Measurements from ENCODE around the gene NPDC1.

The NPDC1 gene

DNA sequence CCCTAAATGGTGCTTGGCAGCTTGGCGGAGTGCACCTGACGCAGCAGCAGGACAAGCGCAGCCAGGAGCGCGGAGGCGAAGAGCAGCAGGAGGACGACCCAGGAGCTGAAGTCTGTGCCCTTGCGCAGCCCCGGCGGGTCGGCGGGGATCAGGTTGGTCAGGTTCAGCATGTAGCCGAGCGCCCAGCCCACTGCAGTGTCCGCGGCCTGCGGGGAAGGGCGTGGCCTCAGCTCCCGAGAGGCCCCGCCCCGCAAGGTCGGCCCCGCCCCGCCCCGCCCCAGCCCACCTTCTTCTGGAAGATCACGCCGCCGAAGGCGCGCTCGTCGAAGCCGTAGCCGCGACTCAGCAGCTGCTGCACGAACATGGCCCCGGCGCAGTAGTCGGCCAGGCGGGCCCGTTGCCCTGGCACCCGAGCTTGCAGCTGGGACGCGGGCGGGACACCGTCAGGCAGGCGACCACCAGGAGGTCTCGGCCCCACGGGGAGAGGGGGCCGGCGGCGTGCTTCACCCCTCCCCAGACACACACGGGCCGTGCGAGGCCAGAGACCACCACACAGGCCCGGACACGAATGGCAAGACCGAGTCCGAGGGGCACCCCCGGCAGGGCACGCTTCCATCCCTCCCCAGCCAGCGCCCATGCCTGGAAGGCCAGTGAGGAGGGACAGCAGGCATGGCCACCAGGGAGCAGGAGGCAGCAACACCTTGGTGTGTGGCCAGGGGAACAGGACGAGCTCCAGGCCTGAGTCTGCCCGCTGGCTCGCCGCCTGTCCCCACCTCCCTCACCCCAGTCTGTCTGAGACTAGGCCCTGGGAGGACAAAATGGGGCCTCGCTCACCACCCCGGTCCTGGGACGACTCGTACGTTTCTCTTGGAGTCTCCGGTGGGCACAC lies 2.9 kb upstream of the NPDC1 start:
- H3K4me1 ChIP-seq (ENCODE audit: insufficient read depth, low read length) = peaks cover 15% of the 10 kb centered on the region
- no peaks in the 10 kb centered on the region for H3K9me3 ChIP-seq (ENCODE audit: low read length)
- no peaks in the 10 kb centered on the region for H3K36me3 ChIP-seq (ENCODE audit: insufficient read depth, low read length)
- H2AFZ ChIP-seq (ENCODE audit: low read depth, low read length) = no peak overlapping the region
- H3K27me3 ChIP-seq (ENCODE audit: insufficient read depth, low read length) = peaks cover 62% of the 10 kb centered on the region
- H3K4me3 ChIP-seq (ENCODE audit: low read length) = no peak overlapping the region

DNA sequence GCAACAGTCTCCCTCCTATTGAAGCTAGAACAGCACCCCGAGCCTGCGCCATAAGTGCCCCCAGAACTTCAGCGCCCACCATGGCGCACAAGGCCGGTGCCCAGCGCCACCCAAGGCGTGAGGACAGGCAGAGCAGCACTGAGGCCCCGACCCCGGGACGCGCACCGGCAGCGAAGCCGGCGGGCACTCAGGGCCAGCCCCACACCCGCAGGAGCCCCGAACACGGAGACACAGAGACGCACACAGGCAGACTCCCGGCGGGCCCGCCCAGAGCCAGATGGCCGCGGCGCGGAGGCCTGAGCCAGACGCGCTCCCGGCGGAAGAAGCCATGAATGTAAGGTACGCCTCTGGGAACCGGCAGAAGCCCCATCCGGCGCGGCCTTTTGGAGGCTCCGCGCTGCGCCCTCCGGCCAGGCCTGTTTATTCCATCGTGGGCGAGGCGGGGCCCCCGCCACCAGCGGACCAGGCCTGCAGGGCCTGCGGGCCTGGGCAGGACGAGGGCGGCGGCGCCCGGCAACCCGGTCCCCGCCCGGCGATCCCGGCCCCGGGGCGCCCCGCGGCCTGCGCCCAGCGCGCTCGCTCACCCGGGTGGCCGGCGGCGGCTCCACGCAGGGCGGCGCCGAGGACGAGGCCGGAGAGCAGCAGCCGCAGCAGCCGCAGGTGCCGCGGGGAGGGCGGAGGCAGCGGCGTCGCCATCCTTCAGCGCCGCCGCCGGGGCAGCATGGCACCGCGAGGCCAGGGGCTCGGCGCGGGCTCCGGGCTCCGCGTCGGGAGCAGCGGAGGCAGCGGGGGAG lies 486 bp downstream of the NPDC1 start:
- Histone ChIP-seq H3K4me1 (ENCODE audit: insufficient read depth, low read length) (peaks cover 38% of the 10 kb centered on the region), H3K9me3 (ENCODE audit: low read length) (no peaks in the 10 kb centered on the region), H3K4me3 (ENCODE audit: low read length) (peak overlapping the region; percentile 85), H3K36me3 (ENCODE audit: insufficient read depth, low read length) (no peaks in the 10 kb centered on the region), H2AFZ (ENCODE audit: low read depth, low read length) (peak overlapping the region; percentile 75), H3K27me3 (ENCODE audit: insufficient read depth, low read length) (peaks cover 28% of the 10 kb centered on the region)

DNA sequence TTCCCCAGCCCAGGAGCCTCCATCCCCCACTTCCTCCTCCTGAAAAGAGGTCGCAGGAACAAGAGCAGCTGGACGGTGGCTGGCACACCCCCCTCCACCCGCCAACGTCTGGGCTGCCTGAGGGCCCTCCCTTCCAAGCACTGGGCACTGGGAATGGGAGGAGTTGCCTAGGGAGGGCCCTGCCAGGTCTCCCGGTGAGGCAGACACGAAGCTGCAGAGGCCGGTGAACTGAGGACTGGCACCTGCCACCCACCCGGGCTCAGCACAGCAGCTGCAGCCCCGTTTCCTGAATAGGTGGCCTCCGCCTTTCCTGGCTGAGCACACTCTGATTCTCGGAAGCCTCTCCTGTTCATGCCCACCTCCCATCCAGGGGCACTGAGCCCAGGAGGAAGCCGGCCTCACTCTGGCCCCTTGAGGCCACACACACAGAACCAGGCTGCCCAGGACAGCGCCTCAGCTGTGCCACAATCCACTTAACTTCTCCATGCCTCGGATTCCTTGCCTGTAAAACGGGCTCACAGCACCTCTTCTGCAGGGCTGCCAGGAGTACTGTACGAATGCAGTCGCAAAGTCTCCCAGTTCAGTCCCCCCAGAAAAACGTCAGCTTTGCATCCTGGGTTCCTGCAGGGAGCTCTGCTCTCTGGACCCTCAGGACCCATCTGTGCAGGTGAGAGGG lies 1.3 kb downstream of the NPDC1 start:
- Histone ChIP-seq H3K9me3 (ENCODE audit: low read length) (no peaks in the 10 kb centered on the region), H2AFZ (ENCODE audit: low read depth, low read length) (no peak overlapping the region), H3K4me1 (ENCODE audit: insufficient read depth, low read length) (peaks cover 40% of the 10 kb centered on the region), H3K27me3 (ENCODE audit: insufficient read depth, low read length) (peaks cover 20% of the 10 kb centered on the region), H3K36me3 (ENCODE audit: insufficient read depth, low read length) (peaks cover 4% of the 10 kb centered on the region), H3K4me3 (ENCODE audit: low read length) (peak overlapping the region; percentile 85)

- H3K4me3 ChIP-seq (ENCODE audit: low read length) = peak overlapping the region; percentile 85
- H2AFZ ChIP-seq (ENCODE audit: low read depth, low read length) = no peak overlapping the region
These were observed 1.9 kb downstream of the NPDC1 start for GRCh38 chr9:137044037-137044436.

DNA sequence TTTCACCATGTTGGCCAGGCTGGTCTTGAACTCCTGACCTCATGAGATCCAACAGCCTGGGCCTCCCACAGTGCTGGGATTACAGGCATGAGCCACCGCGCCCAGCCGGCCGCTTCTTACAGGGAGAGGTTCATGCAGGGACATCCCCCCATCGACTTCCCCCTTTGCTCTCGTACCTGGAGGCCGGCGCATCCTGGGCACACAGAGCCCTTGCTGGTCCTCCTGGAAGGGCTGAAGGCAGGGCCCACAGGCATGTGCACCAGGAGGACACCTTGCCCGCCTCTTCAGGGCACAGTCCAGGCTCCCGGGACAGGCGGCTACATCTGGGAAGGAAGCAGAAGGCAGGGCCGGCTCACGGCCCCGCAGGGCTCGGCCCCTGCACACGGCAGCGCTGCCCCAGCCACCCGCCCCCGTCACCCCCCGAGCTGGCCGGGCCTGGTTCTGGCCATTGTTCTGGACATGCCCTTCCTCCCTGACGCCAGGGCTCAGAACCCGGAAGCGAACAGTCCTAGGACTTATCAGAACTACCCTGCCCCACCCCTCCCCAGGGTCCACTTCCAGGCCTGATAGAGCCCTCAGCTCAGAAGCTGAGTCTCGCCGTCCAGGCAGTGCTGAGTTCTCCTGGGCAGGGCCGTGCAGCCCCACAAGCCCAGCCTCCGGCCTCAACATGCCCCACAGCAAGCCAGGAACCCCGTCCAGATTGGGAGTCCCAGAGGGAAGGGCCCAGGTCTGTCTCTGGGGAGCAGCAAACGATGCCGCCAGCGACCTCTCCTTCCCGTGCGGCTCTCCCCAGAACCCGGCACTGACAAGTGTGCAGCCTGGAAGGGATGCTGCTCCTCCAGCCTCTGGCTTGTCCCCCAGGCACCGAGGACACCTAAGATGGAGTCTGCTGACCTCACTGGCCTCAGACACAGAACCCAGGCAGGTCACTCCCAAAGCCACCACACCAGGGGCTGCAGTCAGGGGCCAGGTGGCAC lies 2.9 kb downstream of the NPDC1 start:
- Histone ChIP-seq H3K27me3 (ENCODE audit: insufficient read depth, low read length) (peaks cover 9% of the 10 kb centered on the region), H3K4me3 (ENCODE audit: low read length) (no peak overlapping the region), H3K4me1 (ENCODE audit: insufficient read depth, low read length) (peaks cover 40% of the 10 kb centered on the region), H3K9me3 (ENCODE audit: low read length) (no peaks in the 10 kb centered on the region), H2AFZ (ENCODE audit: low read depth, low read length) (no peak overlapping the region), H3K36me3 (ENCODE audit: insufficient read depth, low read length) (peaks cover 16% of the 10 kb centered on the region)

More at GRCh38 chr9:137044037-137044436, 1.9 kb downstream of the NPDC1 start:
- H3K27me3 ChIP-seq (ENCODE audit: insufficient read depth, low read length) = peaks cover 14% of the 10 kb centered on the region
- H3K4me1 ChIP-seq (ENCODE audit: insufficient read depth, low read length) = peaks cover 40% of the 10 kb centered on the region
- H3K36me3 ChIP-seq (ENCODE audit: insufficient read depth, low read length) = peaks cover 10% of the 10 kb centered on the region
- no peaks in the 10 kb centered on the region for H3K9me3 ChIP-seq (ENCODE audit: low read length)

DNA sequence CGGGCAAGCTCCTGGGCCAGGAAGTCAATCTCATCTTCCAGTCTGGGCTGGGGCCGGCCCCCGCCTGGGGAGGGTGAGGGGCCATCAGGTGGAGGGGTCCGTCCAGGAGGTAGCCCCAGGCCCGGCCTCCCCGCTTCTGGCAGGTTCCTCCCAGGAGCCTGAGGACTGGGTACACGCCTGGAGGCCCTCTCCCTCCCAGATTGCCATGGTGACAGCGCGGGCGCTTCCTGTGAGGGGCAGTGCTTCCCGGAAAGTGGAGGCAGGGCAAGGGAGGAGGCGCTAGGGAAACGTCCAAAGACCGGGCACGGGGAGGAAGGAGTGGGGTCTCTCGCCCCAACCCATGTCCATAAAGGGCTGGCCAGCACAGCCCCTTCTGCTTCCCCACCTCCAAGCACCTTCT lies 4.9 kb downstream of the NPDC1 start:
- H3K9me3 ChIP-seq (ENCODE audit: low read length) = no peaks in the 10 kb centered on the region
- peaks cover 22% of the 10 kb centered on the region for H3K36me3 ChIP-seq (ENCODE audit: insufficient read depth, low read length)
- peaks cover 40% of the 10 kb centered on the region for H3K4me1 ChIP-seq (ENCODE audit: insufficient read depth, low read length)
- peak overlapping the region; percentile 31 for H3K4me3 ChIP-seq (ENCODE audit: low read length)
- no peak overlapping the region for H2AFZ ChIP-seq (ENCODE audit: low read depth, low read length)
- no peaks in the 10 kb centered on the region for H3K27me3 ChIP-seq (ENCODE audit: insufficient read depth, low read length)

- Histone ChIP-seq H3K27me3 (ENCODE audit: insufficient read depth, low read length) (no peaks in the 10 kb centered on the region), H2AFZ (ENCODE audit: low read depth, low read length) (no peak overlapping the region), H3K4me1 (ENCODE audit: insufficient read depth, low read length) (peaks cover 40% of the 10 kb centered on the region), H3K36me3 (ENCODE audit: insufficient read depth, low read length) (peaks cover 22% of the 10 kb centered on the region), H3K4me3 (ENCODE audit: low read length) (peak overlapping the region; percentile 31), H3K9me3 (ENCODE audit: low read length) (no peaks in the 10 kb centered on the region)
These were observed 5.4 kb downstream of the NPDC1 start for GRCh38 chr9:137040568-137040967.

DNA sequence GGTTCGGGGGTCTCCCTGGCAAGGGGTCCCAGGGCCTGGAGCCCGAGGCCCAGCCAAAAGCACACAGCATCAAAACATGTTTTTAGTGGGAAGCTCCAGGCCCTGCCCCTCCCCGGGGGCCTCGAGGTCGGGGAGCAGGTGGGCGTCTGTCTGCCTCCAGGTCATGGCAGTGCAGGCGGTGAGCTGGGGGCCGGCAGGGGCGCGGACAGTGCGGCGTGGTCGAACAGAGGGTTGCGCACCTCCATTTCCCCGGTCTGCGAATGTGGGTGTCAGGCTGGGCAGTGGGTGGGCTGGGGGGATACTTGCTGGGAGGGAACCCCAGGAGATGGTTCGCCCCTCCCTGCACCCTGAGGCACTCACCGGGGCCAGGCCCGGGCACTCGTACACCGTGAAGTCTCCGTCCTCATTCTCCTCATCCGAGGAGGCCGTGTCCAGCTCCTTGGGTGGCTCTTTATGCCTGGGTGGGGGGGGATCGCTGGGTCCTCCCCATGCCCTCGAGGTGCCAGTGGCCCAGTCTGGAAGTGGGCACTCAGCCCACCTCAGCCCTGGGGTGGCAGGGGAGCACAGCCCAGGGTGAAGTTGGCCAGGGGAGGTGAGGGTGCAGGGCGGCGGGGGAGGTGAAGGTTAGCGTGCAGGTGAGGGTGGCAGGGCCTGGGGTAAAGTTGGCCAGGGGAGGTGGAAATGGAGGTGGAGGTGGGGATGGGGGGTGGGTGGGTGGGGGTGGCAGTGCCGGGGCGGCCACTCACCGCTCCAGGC lies 6.2 kb downstream of the NPDC1 start:
- Histone ChIP-seq H2AFZ (ENCODE audit: low read depth, low read length) (no peak overlapping the region), H3K36me3 (ENCODE audit: insufficient read depth, low read length) (peaks cover 22% of the 10 kb centered on the region), H3K9me3 (ENCODE audit: low read length) (no peaks in the 10 kb centered on the region), H3K4me1 (ENCODE audit: insufficient read depth, low read length) (peaks cover 34% of the 10 kb centered on the region), H3K4me3 (ENCODE audit: low read length) (no peak overlapping the region), H3K27me3 (ENCODE audit: insufficient read depth, low read length) (no peaks in the 10 kb centered on the region)

DNA sequence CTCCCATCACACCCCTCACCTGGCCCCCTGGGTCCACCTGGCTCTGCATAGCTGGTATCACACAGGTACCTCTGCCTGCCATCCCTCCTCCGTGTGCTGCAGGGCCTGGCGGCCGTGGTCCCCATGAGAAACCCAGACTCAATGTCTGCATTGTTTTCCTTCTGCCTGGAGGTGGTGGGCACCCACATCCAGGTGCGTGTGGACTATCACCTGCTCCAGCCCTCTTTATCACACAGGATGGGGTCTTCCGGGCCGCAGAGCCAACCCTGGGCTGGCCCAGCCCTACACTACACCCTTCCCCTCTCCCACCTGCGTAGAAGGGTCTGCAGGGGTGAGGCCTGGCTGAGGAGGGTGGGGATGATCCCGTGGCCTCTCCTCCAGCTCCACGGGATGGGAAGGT lies 7.1 kb downstream of the NPDC1 start:
- H3K9me3 ChIP-seq (ENCODE audit: low read length) = no peaks in the 10 kb centered on the region
- no peak overlapping the region for H3K4me3 ChIP-seq (ENCODE audit: low read length)
- H3K4me1 ChIP-seq (ENCODE audit: insufficient read depth, low read length) = peaks cover 26% of the 10 kb centered on the region
- peaks cover 22% of the 10 kb centered on the region for H3K36me3 ChIP-seq (ENCODE audit: insufficient read depth, low read length)
- no peak overlapping the region for H2AFZ ChIP-seq (ENCODE audit: low read depth, low read length)
- H3K27me3 ChIP-seq (ENCODE audit: insufficient read depth, low read length) = no peaks in the 10 kb centered on the region

- no peak overlapping the region for H3K4me3 ChIP-seq (ENCODE audit: low read length)
- no peaks in the 10 kb centered on the region for H3K9me3 ChIP-seq (ENCODE audit: low read length)
- no peak overlapping the region for H2AFZ ChIP-seq (ENCODE audit: low read depth, low read length)
- H3K36me3 ChIP-seq (ENCODE audit: insufficient read depth, low read length) = peaks cover 22% of the 10 kb centered on the region
- no peaks in the 10 kb centered on the region for H3K27me3 ChIP-seq (ENCODE audit: insufficient read depth, low read length)
- H3K4me1 ChIP-seq (ENCODE audit: insufficient read depth, low read length) = peaks cover 17% of the 10 kb centered on the region
These were observed 8.5 kb downstream of the NPDC1 start for GRCh38 chr9:137037483-137037882.

GRCh38 chr9:137037035-137037434 lies 8.9 kb downstream of the NPDC1 start:
- H3K4me1 ChIP-seq (ENCODE audit: insufficient read depth, low read length) = peaks cover 17% of the 10 kb centered on the region
- peaks cover 22% of the 10 kb centered on the region for H3K36me3 ChIP-seq (ENCODE audit: insufficient read depth, low read length)

More at GRCh38 chr9:137037035-137037434, 8.9 kb downstream of the NPDC1 start:
- Histone ChIP-seq H3K27me3 (ENCODE audit: insufficient read depth, low read length) (no peaks in the 10 kb centered on the region), H2AFZ (ENCODE audit: low read depth, low read length) (no peak overlapping the region), H3K9me3 (ENCODE audit: low read length) (no peaks in the 10 kb centered on the region), H3K4me3 (ENCODE audit: low read length) (no peak overlapping the region)

Measured in neuron (in vitro differentiated cells).